Mesendoderm (in vitro differentiated cells): Measurements from ENCODE around the gene CDX2. TPM values are rescaled to one million over a fixed set of nuclear protein-coding genes. Genes with fewer than 3 reads are reported as not detected.
A peak's percentile ranks its signal among the peaks of the same experiment; 100 is the strongest.

Source experiments
- DNase-seq: peaks from one replicate; pipeline ENCODE4 v3.0.0; 2013
- H2AK5ac ChIP-seq: 2 replicates; pipeline ENCODE4 v1.6.1; 2013; ENCODE audit warnings: low read length, inconsistent platforms
- H2BK120ac ChIP-seq: 2 replicates; pipeline ENCODE4 v1.6.1; 2013; ENCODE audit warnings: low read depth, mild to moderate bottlenecking, low read length, moderate library complexity, mixed read lengths
- H2BK15ac ChIP-seq: replicated peaks from 2 replicates; pipeline ENCODE4 v1.6.1; 2013; ENCODE audit warnings: low read depth, mild to moderate bottlenecking, moderate library complexity
- H2BK5ac ChIP-seq: 2 replicates; pipeline ENCODE4 v1.6.1; 2013; ENCODE audit warnings: low read length, inconsistent platforms
- H3K18ac ChIP-seq: 2 replicates; pipeline ENCODE4 v1.6.1; 2013; ENCODE audit warnings: mild to moderate bottlenecking, low read length, mixed read lengths
- H3K23ac ChIP-seq: one replicate; pipeline ENCODE4 v1.6.1; 2013; ENCODE audit warnings: low read length
- H3K27ac ChIP-seq: 2 replicates; pipeline ENCODE4 v1.5.1; 2013; ENCODE audit warnings: low read depth, mild to moderate bottlenecking, inconsistent platforms, low read length, moderate library complexity
- H3K27me3 ChIP-seq: 2 replicates; pipeline ENCODE4 v1.6.1; 2013; ENCODE audit warnings: low read length, control low read depth, mild to moderate bottlenecking, inconsistent platforms; ENCODE audit not compliant: insufficient read depth, poor library complexity
- H3K36me3 ChIP-seq: 2 replicates; pipeline ENCODE4 v1.6.1; 2013; ENCODE audit warnings: low read length, inconsistent platforms; ENCODE audit not compliant: control insufficient read depth, insufficient read depth
- H3K4ac ChIP-seq: one replicate; pipeline ENCODE4 v1.6.1; 2013; ENCODE audit warnings: low read depth, mild to moderate bottlenecking, low read length, moderate library complexity
- H3K4me1 ChIP-seq: 2 replicates; pipeline ENCODE4 v1.6.1; 2013; ENCODE audit warnings: low read depth, low read length, inconsistent platforms; ENCODE audit not compliant: control insufficient read depth
- H3K4me2 ChIP-seq: 2 replicates; pipeline ENCODE4 v1.6.1; 2013; ENCODE audit warnings: low read length
- H3K4me3 ChIP-seq: 2 replicates; pipeline ENCODE4 v1.5.1; 2013; ENCODE audit warnings: mild to moderate bottlenecking, low read length
- H3K56ac ChIP-seq: one replicate; pipeline ENCODE4 v1.6.1; 2013; ENCODE audit warnings: low read length
- H3K79me1 ChIP-seq: 2 replicates; pipeline ENCODE4 v1.6.1; 2013; ENCODE audit warnings: low read length, inconsistent platforms
- H3K79me2 ChIP-seq: 2 replicates; pipeline ENCODE4 v1.6.1; 2013; ENCODE audit warnings: mild to moderate bottlenecking, low read length; ENCODE audit not compliant: control insufficient read depth, insufficient read depth
- H3K9ac ChIP-seq: 2 replicates; pipeline ENCODE4 v1.6.1; 2013; ENCODE audit warnings: low read length, inconsistent platforms
- H4K5ac ChIP-seq: one replicate; pipeline ENCODE4 v1.6.1; 2013; ENCODE audit warnings: low read length
- H4K8ac ChIP-seq: one replicate; pipeline ENCODE4 v1.6.1; 2013; ENCODE audit warnings: low read depth, mild to moderate bottlenecking, control low read depth, low read length, moderate library complexity
- WGBS: extraction: QIAGEN DNeasy Blood & Tissue Kit; methylation state at CpG from one replicate; pipeline ENCODE4 v1.1.7; 2013; ENCODE audit warnings: low lambda C conversion rate, missing lambda C conversion rate; ENCODE audit not compliant: insufficient coverage; ENCODE audit errors: extremely low coverage; 5-methylcytosine and 5-hydroxymethylcytosine counted together
- polyA plus RNA-seq, 2 experiments: library from polyadenylated mRNA; stranded (reverse); fragments of 200-250 nt; gene quantifications; one replicate each; pipeline ENCODE4 v1.2.3, GENCODE V29; 2013

CDX2 gene
- polyA plus RNA-seq (2013, experiment 1 of 2): 1.7 TPM
- 1.8 TPM for polyA plus RNA-seq (2013, experiment 2 of 2)

GRCh38 chr13:27969082-27969865 is at the start of gene CDX2:
Gene CDX2 (minus strand): TSS chr13:27969315. CDS start chr13:27969006, 309 bp downstream.
- no peaks in the 10 kb centered on the region for H3K79me2 ChIP-seq
- no peak within 1 kb of the TSS for H2BK5ac ChIP-seq
- no peak within 1 kb of the TSS for H3K27ac ChIP-seq
- H2BK120ac ChIP-seq: no peak within 1 kb of the TSS
- H3K27me3 ChIP-seq: peaks cover 62% of the 10 kb centered on the region
- peak within 1 kb of the TSS; percentile 90 for H3K4me2 ChIP-seq
- no peak within 1 kb of the TSS for H3K18ac ChIP-seq
- peaks cover 12% of the 10 kb centered on the region for H3K4me1 ChIP-seq
- H3K23ac ChIP-seq: peak within 1 kb of the TSS; percentile 89
- H3K56ac ChIP-seq: peak within 1 kb of the TSS; percentile 52
- WGBS: no CpG with 5 or more reads among the region's 34 CpGs
- H3K36me3 ChIP-seq: no peaks in the 10 kb centered on the region
- DNase-seq: peak; percentile 74
- H4K5ac ChIP-seq: no peak within 1 kb of the TSS
- H2AK5ac ChIP-seq: no peak within 1 kb of the TSS
- no peaks in the 10 kb centered on the region for H3K79me1 ChIP-seq
- H3K9ac ChIP-seq: peak within 1 kb of the TSS; percentile 53
- H4K8ac ChIP-seq: no peak within 1 kb of the TSS
- no peak within 1 kb of the TSS for H3K4ac ChIP-seq
- no peak within 1 kb of the TSS for H2BK15ac ChIP-seq
- peak within 1 kb of the TSS; percentile 22 for H3K4me3 ChIP-seq

GRCh38 chr13:28014301-28014700 is 45.2 kb upstream of the CDX2 start:
- H2BK120ac ChIP-seq: no peak overlapping the region
- no peak overlapping the region for H3K4me3 ChIP-seq
- no peaks in the 10 kb centered on the region for H3K79me2 ChIP-seq
- no peak overlapping the region for H3K56ac ChIP-seq
- no peak for DNase-seq
- no peak overlapping the region for H3K4me2 ChIP-seq
- no peak overlapping the region for H2BK15ac ChIP-seq
- no peak overlapping the region for H2AK5ac ChIP-seq
- no peak overlapping the region for H3K27ac ChIP-seq
- no peaks in the 10 kb centered on the region for H3K4me1 ChIP-seq
- no CpG with 5 or more reads among the region's 3 CpGs for WGBS
- no peaks in the 10 kb centered on the region for H3K36me3 ChIP-seq
- no peak overlapping the region for H3K23ac ChIP-seq
- H3K4ac ChIP-seq: no peak overlapping the region
- H3K18ac ChIP-seq: no peak overlapping the region
- no peaks in the 10 kb centered on the region for H3K79me1 ChIP-seq
- no peak overlapping the region for H3K9ac ChIP-seq
- no peaks in the 10 kb centered on the region for H3K27me3 ChIP-seq
- H4K5ac ChIP-seq: no peak overlapping the region
- H4K8ac ChIP-seq: no peak overlapping the region
- no peak overlapping the region for H2BK5ac ChIP-seq

GRCh38 chr13:28013482-28013881 is 44.4 kb upstream of the CDX2 start:
- Histone ChIP-seq H3K79me1 (no peaks in the 10 kb centered on the region), H3K4me3 (no peak overlapping the region), H2AK5ac (no peak overlapping the region), H2BK15ac (no peak overlapping the region), H2BK5ac (no peak overlapping the region), H3K4me2 (no peak overlapping the region), H3K4ac (no peak overlapping the region), H3K9ac (no peak overlapping the region), H3K56ac (no peak overlapping the region), H3K27ac (no peak overlapping the region), H3K4me1 (no peaks in the 10 kb centered on the region), H3K27me3 (no peaks in the 10 kb centered on the region), H3K79me2 (no peaks in the 10 kb centered on the region), H3K23ac (no peak overlapping the region), H3K18ac (no peak overlapping the region), H4K5ac (no peak overlapping the region), H4K8ac (no peak overlapping the region), H2BK120ac (no peak overlapping the region), H3K36me3 (no peaks in the 10 kb centered on the region)
- DNase-seq: no peak
- no CpG with 5 or more reads among the region's 1 CpG for WGBS

- H3K4me2 ChIP-seq: no peak overlapping the region
- H3K23ac ChIP-seq: no peak overlapping the region
- H4K5ac ChIP-seq: no peak overlapping the region
- H2BK15ac ChIP-seq: no peak overlapping the region
- H2AK5ac ChIP-seq: no peak overlapping the region
- no peak overlapping the region for H3K56ac ChIP-seq
- no peak for DNase-seq
- H3K9ac ChIP-seq: no peak overlapping the region
- no peak overlapping the region for H4K8ac ChIP-seq
- H3K4me3 ChIP-seq: no peak overlapping the region
- H3K4me1 ChIP-seq: no peaks in the 10 kb centered on the region
- H3K36me3 ChIP-seq: no peaks in the 10 kb centered on the region
- no peak overlapping the region for H3K27ac ChIP-seq
- H3K27me3 ChIP-seq: no peaks in the 10 kb centered on the region
- H2BK120ac ChIP-seq: no peak overlapping the region
- no peak overlapping the region for H2BK5ac ChIP-seq
- H3K79me1 ChIP-seq: no peaks in the 10 kb centered on the region
- H3K4ac ChIP-seq: no peak overlapping the region
- no peaks in the 10 kb centered on the region for H3K79me2 ChIP-seq
- H3K18ac ChIP-seq: no peak overlapping the region
Observed at GRCh38 chr13:28012896-28013295, 43.8 kb upstream of the CDX2 start.

DNA sequence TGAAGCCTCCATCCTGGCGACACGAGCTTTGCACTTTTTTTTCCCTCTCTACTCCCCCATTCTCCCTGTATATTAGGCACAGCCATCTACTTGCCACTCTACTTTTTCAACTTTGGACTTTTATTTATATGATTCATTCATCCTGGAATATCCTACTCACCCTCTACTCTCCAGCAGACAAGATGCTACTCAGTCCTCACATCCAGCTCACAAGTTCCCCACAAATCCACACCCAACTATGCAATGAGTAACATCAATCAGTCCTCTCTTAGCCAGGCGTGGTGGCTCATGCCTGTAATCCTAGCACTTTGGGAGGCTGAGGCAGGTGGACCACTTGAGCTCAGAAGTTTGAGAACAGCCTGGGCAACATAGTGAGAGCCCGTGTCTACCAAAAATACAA is 43.3 kb upstream of the CDX2 start:
- H2AK5ac ChIP-seq: no peak overlapping the region
- H3K23ac ChIP-seq: no peak overlapping the region
- H4K8ac ChIP-seq: no peak overlapping the region
- H3K36me3 ChIP-seq: no peaks in the 10 kb centered on the region
- no peak overlapping the region for H3K4ac ChIP-seq
- H3K18ac ChIP-seq: no peak overlapping the region
- H3K27ac ChIP-seq: no peak overlapping the region
- H3K27me3 ChIP-seq: no peaks in the 10 kb centered on the region
- no peak overlapping the region for H3K56ac ChIP-seq
- H3K4me1 ChIP-seq: no peaks in the 10 kb centered on the region
- no peaks in the 10 kb centered on the region for H3K79me1 ChIP-seq
- no peaks in the 10 kb centered on the region for H3K79me2 ChIP-seq
- no peak overlapping the region for H3K9ac ChIP-seq
- H2BK5ac ChIP-seq: no peak overlapping the region
- H2BK120ac ChIP-seq: no peak overlapping the region
- WGBS: no CpG with 5 or more reads among the region's 4 CpGs
- no peak overlapping the region for H3K4me2 ChIP-seq
- H3K4me3 ChIP-seq: no peak overlapping the region
- H2BK15ac ChIP-seq: no peak overlapping the region
- H4K5ac ChIP-seq: no peak overlapping the region
- DNase-seq: no peak

DNA sequence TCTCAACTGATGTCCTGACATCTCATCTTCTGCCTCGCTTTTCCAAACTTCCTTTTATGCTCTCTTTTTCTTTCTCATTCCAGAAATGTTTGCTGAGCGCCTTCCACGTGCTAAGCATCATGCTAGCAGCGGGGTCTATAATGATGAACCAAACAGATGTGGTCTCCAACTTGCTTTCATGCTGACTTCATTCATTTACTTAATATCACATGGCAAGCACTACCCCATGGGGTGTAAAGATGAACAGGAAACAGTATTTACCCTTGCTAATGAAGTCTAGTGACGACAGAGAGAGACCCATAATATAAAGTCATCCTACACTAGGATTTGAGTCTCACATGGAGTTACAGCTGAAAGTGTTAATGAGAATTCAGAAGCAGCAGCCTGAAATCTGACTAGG is 40.9 kb upstream of the CDX2 start:
- no peak overlapping the region for H3K4me2 ChIP-seq
- no peak overlapping the region for H3K9ac ChIP-seq
- no peak overlapping the region for H4K8ac ChIP-seq
- DNase-seq: no peak
- H3K18ac ChIP-seq: no peak overlapping the region
- no peak overlapping the region for H3K27ac ChIP-seq
- no peak overlapping the region for H2AK5ac ChIP-seq
- H3K79me1 ChIP-seq: no peaks in the 10 kb centered on the region
- no peaks in the 10 kb centered on the region for H3K27me3 ChIP-seq
- WGBS: no CpG with 5 or more reads among the region's 5 CpGs
- no peak overlapping the region for H3K4ac ChIP-seq
- no peak overlapping the region for H3K23ac ChIP-seq
- no peaks in the 10 kb centered on the region for H3K79me2 ChIP-seq
- H3K56ac ChIP-seq: no peak overlapping the region
- H3K36me3 ChIP-seq: no peaks in the 10 kb centered on the region
- H2BK120ac ChIP-seq: no peak overlapping the region
- no peak overlapping the region for H2BK15ac ChIP-seq
- H2BK5ac ChIP-seq: no peak overlapping the region
- H3K4me3 ChIP-seq: no peak overlapping the region
- no peaks in the 10 kb centered on the region for H3K4me1 ChIP-seq
- H4K5ac ChIP-seq: no peak overlapping the region
